Stimulated activated CD8-positive, alpha-beta memory T cell treated with anti-CD3 and anti-CD28 coated beads, Interleukin-12 subunit alpha, Interleukin-12 subunit beta, amount 100 ng/mL, for 4 hours (primary cell): Measurements from ENCODE around the gene LSS.

Source experiments
- DNase-seq: peaks from one replicate; pipeline ENCODE4 v3.0.0-alpha.2; 2020; ENCODE audit warnings: low read depth

The LSS gene

DNA sequence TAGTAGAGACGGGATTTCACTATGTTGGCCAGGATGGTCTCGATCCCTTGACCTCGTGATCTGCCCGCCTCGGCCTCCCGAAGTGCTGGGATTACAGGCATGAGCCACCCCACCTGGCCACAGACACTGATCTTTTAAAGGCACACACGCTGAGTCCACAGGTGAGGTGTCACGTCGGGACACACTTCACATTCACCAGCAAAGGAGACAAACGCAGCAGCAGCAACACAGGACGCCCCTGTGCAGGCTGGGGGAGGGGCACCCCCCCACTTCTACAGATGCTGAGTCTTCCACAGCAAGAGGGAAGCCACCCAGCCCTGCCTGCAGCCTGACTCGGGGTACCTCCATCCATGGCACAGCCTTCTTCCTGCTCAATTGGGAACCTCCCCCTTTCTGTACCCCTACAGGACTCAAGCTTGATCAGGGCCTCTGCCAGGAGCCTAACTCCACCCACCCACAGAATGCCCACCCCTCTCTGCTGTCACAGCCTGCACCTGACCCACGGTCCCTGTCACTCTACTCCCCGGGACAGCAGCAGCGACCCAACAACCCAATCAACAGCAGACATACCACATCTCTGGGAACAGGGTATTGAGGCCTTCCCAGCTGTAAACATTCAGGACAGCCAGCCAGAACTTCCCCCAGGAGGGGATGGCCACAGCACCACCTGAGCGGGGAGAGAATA lies 9.5 kb downstream of the LSS start:
- no peak for DNase-seq

DNA sequence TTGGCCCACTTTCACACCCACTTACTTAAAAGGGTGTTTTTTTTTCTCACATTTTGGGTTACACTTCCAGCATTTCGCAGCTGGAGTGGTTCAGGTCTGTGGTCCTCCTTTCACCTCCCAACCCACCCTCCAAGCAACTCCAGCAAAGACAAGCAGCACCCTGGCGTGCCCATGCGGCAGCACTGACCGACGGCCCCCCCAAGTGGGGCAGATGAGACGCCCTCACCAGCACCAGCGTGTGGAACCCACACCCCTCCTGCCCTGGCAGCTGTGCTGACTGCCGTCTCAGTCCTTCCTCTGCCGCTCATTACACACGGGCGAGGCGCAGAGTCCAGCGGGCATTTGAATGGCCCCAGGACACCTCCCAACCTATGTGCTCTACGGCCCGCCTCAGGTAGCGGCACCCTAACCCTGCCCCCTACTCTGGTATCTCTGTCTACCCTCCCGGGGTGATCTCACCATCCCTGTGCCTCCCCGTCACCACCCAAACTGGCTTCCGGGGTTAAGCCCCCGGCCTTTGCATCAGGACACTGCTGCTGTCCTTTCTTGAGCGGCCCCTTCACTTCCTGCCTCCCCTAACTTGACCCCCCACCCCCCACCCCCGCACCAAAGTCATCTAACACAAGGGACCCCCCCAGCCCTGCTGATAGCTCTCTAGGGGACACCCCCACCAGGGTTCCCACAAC lies 10.9 kb downstream of the LSS start:
- no peak for DNase-seq

DNA sequence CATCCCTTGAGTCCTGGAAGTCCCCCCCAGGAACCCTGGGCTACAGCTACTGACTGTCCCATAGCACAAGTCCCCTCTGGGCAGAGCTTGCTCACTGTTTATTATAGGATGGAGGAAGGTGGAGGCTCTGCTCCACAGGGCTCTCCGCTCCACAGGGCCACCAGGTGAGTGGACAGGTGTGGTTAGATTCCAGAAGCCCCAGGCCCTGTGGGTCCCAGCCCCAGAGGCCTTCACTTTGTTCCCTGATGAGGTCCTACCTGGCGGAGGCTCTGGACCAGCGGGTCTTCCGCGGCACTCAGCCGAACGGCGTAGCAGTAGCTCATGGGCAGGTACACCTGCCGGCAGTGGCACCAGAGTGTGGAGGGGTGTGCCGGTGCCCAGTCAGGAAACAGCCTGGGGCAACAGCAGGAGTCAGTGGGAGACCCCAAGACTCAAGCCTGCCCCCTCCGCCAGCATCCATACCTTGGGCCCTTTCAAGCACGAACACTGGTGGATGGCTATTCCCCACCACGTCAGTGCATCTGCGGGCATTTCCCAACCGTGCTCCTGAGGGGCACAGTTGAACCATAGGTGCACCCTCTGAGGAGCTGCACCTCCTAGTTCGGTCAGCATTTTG lies 12.3 kb downstream of the LSS start:
- DNase-seq: no peak

DNA sequence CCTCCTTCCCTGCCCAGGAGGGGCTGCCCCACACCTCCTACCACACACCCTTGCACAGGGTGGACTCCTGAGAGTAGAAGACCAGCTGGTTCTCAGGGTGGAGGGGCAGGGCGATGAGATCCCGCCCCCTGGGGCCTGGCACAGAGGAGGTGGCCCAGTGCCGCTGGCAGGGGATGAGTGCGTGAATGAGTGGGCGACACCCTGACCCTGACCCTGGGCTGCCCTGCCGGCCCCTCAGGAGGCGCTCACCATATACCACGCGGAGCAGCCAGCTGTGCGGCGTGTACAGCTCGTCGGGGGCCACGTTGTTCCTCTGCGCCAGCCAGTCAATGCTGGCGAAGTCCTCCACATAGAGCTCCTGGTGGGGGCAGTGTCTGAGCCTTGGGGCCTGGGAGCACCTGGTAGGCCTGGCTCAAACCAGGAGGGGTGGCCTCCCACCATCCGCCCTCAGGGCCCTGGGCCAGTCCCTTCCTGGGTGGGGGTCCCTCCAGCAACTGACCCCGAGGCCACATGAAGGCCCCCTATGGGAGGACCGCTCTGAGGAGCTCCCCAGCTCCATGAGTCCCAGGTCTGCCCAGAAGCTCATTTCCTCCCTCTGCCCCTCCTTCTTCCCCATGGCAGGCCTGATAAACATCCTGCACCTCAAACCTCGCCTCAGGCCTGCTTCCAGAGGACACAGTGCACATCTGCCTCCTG lies 13.0 kb downstream of the LSS start:
- DNase-seq: no peak

DNA sequence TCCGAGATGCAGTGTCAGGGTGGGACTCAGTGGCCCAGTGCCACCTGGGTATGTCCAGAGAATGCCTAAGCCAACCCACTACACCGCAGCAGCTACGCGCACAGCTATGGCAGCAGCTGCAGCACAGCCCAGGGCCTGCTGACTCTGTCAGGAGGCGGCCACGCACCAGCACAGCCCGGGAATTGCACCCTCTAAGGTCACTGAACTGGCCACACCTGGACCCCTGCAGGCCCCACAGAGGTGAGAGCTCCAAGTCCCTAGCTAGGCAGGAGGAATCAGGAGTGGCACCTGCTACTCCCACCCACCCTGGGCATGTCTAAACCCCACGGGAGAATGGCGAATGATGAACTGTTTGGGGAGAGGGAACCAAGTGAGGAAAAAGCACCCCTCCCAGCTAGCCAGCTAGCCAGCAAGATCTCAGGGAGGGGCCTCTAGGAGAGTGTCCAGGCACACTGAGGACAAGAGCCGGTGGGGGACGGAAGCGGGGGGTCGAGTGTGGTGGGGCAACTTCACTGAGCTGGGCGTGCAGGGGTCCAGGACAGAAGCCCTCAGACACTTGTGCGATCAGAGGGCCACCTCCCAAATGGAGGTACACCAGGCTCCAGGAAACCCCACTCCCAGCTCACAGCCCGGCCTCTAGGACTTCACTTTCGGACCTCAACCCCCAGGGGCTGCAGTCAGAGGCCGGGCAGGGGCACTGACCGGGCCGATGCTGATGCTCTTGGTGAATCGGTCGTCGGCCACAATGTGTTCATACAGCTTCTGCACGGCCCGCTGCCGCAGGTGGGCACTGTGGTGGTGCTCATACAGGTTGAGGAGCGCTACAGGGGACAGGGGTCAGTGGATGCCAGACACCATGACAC lies 13.9 kb downstream of the LSS start:
- DNase-seq: no peak

DNA sequence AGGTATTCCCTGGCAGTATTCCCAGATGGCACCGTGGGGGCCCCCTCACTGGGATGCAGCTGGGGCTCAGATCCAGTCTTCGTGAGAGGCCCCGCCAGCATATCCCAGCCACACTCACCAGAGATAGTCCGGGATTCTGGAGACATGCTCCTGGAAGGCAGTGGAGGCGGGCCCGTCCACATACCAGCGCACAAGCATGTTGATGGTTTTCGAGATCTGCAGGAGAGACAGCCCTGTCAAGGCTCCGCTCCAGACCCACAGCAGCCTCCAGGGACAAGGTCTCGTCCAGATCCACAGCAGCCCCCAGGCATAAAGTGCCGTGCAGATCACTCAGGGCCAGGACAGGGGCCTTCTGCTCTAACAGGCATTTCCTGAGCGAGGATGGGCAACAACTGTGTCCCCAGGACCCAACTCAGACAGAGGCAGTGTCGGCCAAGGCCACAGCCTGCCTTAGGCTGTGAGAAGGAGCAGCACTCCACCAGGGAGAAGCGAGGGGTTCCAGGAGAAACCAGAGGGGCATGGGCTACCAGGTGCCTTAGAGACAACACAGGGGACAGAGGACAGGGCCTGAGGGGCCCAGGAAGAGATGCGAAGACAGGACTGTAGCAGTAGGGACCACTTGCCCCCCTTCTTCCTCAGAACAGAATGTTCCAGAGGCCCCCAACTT lies 14.8 kb downstream of the LSS start:
- DNase-seq: no peak

DNA sequence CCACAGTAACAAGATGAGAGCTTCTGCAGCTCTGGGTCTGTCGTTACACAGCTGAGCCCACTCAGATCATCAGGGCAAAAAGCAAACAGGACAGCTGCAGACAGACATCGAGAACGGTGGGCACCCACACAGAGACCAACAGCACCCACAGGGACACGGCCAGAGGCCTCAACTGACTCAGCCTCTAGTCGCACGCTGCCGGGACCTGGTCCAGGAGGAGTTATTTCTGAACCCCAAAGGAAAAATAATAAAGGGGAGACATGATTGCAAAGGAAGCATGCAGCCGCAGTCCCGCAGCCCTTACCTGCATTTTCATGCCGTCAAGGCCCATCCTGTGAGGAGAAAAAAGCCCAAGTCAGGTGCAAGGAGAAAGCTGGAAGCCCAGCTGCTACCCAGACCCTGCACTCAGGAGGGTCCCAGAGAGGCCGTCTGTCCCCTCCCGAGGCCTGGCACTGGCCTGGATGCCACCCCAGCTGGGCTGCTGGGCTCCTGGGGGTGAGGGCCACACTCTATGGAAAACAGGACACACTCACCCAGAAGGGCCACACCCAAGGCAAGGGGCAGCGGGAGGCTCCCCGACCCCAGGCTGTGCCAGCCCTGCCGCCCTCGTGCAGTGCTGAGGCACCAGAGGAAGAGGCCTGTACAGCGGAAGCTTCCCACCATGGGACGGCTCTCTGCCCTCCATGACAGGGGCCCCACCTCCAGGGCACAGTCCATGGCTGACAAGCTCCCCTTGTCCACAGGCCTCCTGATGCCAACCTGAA lies 15.7 kb downstream of the LSS start:
- no peak for DNase-seq

DNA sequence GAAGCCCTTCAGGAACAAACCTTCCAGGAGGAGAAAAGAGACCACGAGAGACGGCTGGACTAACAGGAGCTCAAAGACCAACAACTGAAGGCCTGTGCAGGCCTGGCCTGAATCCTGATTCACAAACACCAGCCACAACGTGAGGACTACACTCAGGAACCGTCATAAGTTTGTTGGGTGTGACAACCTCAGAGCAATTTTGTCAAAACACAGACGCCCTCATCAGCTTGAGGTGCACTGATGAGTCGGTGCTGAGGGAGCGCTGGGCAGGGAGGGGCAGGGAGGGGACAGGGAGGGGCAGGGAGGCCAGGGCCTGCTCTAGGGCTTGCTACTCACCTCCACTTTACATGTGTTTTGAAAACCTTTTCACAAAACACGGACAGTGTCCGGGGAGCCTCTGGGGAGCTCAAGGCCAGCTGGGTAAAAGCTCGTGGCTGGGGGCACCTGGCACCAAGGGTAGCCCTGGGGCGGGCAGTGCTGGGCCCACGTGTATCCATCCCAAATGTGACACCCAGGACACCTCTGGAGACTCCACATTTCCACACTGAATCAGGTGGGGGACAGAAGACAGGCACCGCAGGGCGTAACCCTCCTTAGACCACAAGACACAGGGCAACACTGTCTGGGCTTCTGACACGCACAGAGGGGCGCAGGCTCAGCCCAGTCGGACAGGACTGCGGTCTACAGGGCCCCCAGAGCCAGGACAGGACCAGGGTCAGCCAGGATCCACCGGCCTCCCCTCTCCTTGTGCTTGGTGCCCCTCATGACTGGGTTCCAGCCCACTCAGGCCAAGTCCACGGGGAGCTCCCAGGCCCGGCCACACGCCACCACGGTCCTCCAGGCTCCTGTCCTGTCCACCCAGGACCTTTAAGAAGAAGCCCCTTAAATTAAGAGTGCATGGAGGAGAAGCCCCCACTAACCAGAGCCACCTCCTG lies 16.5 kb downstream of the LSS start:
- DNase-seq: no peak

DNA sequence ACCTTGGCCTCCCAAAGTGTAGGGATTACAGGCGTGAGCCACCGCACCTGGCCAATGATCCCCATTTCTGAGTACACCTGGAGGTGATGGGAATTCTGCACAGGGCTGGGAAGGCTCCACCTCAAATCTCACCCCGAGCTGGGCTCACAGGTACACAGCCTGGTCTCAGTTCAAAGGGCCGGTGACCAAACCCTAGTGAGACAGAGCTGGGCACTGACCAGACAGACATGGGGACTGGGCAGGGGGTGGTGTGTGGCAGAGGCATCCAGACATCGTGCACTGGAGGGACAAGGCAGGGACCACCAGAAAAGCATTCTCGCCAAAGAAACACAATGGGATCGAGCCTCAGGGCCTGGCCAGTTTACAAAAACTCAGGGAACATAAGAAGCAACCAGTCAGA lies 17.2 kb downstream of the LSS start:
- DNase-seq: no peak

DNA sequence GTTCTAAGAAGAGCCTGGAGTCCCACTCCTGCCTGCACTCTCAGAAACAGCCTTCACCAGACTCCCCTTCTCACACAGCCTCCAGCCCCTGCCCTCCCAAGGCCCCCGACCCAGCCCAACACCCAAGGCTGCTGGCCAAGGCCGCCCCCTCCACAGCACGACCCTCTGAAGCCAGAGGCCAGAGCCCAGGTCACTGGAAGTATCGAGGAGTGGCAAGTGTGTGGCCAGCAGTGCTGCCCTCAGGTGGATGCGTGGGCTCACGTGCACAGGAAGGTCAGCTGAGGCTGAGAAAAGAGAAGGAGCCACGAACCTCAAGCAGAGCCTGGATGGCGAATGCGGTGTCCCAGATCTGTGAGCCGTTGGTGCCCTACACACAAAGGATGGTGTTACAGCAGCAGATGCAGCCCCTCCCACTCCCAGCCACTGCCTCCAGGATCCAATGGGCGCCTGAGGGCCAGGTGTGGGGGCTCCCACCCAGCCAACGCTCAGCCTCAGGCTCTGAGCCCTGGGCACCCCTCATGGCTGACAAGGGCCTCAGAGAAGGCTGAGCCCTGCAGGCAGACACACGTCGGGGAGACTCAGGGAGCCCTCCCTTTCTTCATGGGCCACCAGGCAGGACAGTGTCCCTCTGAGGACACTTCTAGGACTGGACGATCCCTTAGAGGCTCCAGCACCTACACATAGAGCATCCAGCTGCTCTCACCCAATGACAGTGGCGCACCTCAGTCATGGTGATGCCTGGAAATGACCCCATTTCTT lies 18.0 kb downstream of the LSS start:
- no peak for DNase-seq

DNA sequence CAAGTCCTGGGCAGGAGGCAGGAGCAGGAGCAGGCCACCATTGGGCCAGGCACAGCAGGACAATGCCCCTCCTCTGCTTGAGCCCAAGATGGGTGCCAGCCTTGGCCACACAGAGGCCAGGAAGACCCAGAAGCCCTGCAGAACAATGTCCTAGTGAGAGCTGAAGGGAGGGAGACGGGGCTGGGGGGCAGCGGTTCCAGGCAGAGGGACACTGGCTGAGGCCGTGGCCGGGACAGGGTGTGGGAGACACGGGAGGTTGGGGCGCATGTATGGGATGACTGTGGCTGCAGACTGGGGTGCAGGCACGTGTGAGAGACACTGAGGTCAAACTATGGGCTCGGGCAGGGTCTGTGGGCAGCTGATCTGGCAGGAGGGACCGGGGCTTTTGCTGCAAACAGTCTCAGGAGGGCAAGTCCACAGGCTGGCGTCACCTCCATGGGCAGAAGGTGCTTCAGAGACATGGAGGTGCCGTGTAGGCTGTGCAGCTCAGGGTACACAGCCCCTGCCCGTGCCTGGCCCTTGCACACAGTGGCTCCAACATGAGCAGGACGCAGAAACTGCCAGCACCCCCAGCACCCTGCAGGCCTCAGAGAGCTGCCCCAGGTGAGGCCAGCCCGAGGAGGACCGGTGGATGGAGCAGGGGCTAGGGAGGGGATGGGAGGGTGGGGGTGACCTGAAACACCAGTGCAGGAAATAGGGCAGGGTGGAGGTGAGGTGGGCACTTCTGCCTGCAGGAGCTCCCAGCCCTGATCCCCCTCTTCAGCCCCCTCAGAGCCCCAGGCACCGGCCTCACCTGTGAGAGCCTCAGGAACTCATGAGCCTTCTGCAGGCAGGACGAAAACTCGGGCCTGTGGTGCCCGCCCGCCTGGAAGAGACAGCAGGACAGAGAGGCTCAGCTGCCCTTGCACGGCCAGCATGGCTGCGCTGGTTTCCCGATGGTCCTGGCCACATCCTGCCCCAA lies 19.5 kb downstream of the LSS start:
- DNase-seq: no peak

DNA sequence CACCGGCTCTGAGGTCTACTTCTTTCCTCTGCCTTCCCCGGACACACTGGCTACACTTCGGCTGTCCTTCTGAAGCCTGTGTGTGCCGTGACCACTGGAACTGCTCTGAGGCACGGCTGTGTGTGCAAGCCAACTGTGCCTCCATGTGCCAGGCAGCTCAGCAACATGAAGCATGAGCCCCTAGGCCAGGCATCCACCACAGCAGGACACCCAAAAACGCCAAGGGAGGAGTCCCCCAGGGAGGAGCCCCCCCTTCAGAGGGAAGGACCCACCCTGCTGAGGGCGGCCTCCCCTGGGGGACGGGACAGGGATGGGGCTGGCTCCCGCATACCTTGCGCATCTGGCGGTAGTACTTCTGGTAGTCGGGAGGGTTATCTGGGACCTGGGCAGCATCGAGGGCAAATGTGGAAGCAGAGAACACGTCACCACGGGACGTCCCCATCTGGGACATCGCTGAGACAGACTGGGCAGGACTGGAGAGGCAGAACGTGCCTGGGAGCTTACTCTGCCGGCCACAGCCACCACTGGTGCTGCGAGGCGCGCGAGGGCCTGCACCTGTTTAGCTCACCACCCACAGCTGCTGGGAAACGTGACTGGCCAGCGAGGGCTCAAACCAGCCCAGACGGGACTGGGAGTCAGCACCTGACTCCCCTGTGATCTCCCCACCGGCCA lies 20.5 kb downstream of the LSS start:
- no peak for DNase-seq

DNA sequence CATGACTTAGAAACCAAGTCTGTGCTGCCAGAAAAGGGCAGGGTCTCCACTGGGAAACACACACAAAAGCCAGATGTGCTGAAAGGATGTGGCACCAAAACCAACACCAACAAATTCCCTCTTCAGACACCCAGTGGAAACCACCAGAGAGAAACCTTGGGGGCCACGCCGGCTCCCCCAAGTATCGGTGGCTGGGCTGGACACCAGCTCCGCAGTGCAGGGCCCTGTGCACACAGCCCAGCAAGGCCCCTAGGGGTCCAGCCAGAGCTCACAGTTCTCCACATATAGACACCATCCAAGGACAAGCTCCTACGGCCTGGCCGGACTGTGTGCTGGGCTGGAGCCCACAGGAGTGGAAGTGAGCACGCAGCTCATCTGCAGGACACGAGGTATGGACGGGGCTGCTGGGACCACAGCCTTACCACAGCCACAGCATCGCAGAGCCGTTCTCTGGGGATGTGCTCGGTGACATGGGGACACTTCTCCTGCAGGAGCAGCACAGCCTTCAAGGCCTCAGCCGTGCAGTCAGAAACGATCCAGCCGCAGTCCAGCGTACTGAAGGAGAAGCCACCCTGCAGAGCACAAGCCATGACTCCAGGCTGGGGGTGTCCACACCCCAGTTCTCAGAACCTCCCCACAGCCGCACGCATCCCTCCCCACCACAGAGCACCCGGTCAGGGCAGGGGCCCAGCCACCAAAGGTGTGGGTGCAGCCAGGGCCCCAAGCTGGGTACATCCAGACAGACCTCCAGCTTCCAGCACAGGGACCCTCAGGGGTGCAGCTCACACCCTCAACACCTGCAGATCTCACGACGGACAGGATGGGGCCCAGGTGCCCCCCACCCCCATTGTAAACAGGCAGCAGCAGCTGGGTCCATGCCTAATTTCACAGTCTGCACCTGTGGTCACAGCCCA lies 21.3 kb downstream of the LSS start:
- no peak for DNase-seq

DNA sequence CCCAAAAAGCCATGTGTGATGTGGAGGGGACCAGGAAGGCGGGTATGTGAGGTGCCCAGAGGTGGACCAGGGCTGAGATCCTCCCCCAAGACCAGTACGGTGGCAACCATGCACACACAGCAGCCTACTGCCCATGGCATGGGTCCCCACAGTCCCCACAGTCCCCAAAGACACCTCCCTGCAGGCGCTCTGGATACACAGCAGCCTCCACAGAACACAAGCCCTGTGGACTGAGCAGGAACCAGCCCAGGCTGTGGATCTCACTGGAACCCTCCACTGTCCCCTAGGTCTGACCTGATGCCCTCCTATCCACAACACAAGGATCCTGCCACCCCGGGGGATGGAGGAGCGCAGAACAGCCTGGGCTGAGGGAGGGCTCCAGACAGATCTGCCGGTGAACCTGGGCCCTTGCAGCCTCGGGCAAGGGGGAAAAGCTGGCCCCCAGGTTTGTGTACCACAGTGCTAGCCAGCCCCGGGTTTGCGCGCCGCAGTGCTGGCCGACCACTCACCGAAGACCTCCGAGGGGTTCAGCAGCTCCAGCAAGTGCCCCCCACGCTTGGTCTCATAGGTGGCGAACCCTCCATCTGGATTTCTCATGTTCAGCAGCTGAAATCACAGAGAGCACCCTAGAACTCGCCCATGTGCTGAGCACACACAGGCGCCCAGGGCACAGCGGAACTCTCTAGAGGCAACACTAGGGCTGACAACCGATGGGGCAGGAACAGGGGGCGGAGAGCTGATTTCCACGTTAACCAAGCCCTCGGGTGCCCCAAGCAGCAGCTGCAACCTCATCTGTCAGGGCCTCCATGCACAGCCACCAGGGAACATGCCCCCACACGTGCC lies 22.2 kb downstream of the LSS start:
- DNase-seq: no peak

DNA sequence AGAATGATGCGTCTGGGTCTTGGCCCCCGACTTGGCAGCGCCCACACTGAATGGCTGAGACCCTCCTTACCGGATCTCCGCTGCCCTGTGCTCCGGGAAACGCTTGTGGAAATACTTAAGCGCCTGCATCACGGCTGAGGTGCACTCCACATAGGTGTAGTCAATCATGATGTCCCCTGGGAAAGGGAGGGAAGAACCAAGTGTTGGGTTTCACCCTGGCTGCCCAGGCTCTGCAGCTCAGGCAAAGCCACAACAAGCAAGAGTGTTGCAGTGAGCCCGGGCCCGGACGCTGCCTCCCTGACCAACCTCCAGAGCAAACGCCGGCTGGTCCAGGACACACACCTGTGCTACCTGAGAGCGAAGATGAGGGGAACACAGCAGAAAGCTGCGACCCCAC lies 22.8 kb downstream of the LSS start:
- DNase-seq: no peak
